Upper lobe of right lung (tissue), 1 donor: ENCODE data around the gene ATP6V1C2. TPM values are rescaled to one million over a fixed set of nuclear protein-coding genes. Genes with fewer than 3 reads are reported as not detected.
"Not testable (repeated sequence)": the region's sequence is repeated elsewhere in the genome, so short reads cannot be mapped to it uniquely, and the experiment has no call there.

ENCODE experiments used
- ATAC-seq: fragments of 200-7000 bp; cut with Tn5 transposase; one replicate; pipeline ENCODE4 v1.9.1; 2020; ENCODE audit warnings: mild to moderate bottlenecking, moderate library complexity
- DNase-seq: peaks from one replicate; pipeline ENCODE4 v3.0.0-alpha.2; 2020
- H3K27ac ChIP-seq: fragments of 200-600 bp; one replicate; pipeline ENCODE4 v1.8.0; 2022
- H3K27me3 ChIP-seq: fragments of 200-600 bp; one replicate; pipeline ENCODE4 v1.8.0; 2022; ENCODE audit warnings: mild to moderate bottlenecking
- H3K36me3 ChIP-seq: fragments of 200-600 bp; one replicate; pipeline ENCODE4 v1.8.0; 2022
- H3K4me1 ChIP-seq: fragments of 200-600 bp; one replicate; pipeline ENCODE4 v1.8.0; 2022
- H3K4me3 ChIP-seq: fragments of 200-600 bp; one replicate; pipeline ENCODE4 v1.8.0; 2022; ENCODE audit warnings: mild to moderate bottlenecking
- H3K9me3 ChIP-seq: fragments of 200-600 bp; one replicate; pipeline ENCODE4 v1.8.0; 2022
- intact Hi-C: fragments of 100-400 bp; cut with DNase I; formaldehyde crosslinking; loops from one replicate; pipeline ENCODE4 v1.11.0; 2022
- total RNA-seq: library from RNA; stranded (reverse); fragmentation: NEBNext Ultra II Directional; extraction: Animal tissue kit (Norgen Biotek cat#: 25700); gene quantifications from one replicate; pipeline ENCODE4 v1.2.1, GENCODE V29; 2021
- TF ChIP-seq, protein P1 (sequence below): fragments of 200-600 bp; IDR thresholded peaks from one replicate; pipeline ENCODE4 v1.8.0; 2022; ENCODE audit warnings: antibody characterized with exemption
- donor health status: DM: no; HTN: yes; CAD: no; lungs with severe emphysema.

The ATP6V1C2 gene
- total RNA-seq, 1 donor from 2014 or later, result not detected

DNA sequence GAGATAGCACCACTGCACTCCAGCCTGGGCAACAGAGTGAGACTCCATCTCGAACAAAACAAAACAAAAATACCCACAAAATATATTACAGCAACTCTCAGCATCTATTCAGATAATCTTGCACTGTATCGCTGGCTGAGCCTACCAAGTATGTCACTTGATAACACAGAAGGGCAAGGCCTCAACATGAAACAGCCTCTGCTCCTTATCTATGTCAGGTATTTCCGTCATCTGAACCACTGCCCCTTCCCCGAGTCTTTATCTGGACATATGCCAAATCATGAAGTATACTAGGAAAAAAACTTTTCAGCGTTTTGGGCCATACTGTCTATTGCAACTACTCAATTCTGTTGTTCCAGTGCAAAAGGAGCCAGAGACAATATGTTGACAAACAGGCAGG is 73.4 kb downstream of the ATP6V1C2 start:
- Histone ChIP-seq H3K4me1 (no peaks in the 10 kb centered on the region), H3K36me3 (peaks cover 90% of the 10 kb centered on the region), H3K4me3 (no peak overlapping the region), H3K9me3 (no peaks in the 10 kb centered on the region), H3K27ac (no peak overlapping the region), H3K27me3 (no peaks in the 10 kb centered on the region)
- intact Hi-C loops, result no loop called here
- ATAC-seq, result no peak
- TF ChIP-seq, protein P1, sequence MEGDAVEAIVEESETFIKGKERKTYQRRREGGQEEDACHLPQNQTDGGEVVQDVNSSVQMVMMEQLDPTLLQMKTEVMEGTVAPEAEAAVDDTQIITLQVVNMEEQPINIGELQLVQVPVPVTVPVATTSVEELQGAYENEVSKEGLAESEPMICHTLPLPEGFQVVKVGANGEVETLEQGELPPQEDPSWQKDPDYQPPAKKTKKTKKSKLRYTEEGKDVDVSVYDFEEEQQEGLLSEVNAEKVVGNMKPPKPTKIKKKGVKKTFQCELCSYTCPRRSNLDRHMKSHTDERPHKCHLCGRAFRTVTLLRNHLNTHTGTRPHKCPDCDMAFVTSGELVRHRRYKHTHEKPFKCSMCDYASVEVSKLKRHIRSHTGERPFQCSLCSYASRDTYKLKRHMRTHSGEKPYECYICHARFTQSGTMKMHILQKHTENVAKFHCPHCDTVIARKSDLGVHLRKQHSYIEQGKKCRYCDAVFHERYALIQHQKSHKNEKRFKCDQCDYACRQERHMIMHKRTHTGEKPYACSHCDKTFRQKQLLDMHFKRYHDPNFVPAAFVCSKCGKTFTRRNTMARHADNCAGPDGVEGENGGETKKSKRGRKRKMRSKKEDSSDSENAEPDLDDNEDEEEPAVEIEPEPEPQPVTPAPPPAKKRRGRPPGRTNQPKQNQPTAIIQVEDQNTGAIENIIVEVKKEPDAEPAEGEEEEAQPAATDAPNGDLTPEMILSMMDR, result no peak
- DNase-seq, result no peak

DNA sequence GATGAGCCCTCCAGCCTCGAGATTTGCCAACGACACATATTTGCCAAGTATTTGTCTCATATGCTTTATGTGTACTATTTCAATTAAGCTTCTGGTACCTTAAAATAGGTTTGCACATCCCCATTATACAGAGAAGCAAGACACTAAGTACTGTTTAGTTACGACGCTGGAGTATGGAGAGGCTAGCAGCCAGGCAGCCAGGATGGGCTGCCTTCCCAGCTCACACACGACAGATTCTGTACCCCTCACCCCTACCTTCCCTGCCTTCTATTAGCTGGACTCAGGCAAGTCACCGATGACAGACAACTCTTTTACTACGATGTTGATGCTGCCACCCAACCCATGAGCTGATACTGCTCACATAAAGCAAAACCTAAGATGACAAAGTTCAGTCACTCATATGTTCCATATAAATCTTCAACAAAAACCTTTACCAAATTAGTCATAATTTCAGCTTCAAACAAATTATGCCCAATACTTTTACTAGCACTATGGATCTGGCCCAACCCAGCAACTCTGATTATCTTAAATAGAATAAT is 74.1 kb downstream of the ATP6V1C2 start:
- Histone ChIP-seq H3K4me1 (no peaks in the 10 kb centered on the region), H3K27me3 (no peaks in the 10 kb centered on the region), H3K9me3 (no peaks in the 10 kb centered on the region), H3K36me3 (peaks cover 90% of the 10 kb centered on the region), H3K27ac (no peak overlapping the region), H3K4me3 (no peak overlapping the region)
- DNase-seq (no peak), ATAC-seq (no peak)
- intact Hi-C loops, result no loop called here
- TF ChIP-seq, protein P1, result no peak

DNA sequence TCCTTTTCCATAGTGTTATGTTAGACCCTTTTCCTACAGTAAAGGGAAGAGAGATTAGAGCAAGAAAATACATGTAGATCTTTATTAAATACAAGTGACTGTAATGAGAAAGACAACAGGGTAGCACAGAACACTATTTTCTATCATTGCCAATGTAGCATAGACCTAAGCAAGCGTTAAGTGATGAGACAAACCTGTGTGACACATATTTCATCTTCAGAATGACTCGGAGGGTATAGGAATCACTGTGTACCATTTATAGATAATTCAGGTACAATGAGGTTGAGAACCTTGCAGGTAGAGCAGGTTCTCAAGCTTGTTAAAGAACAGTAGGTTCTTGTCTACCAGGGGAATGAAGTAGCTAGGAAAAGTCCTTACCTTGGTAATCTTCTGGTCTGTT is 75.3 kb downstream of the ATP6V1C2 start:
- no peak overlapping the region for H3K27ac ChIP-seq
- no peak for DNase-seq
- no peak overlapping the region for H3K4me3 ChIP-seq
- intact Hi-C loops, result no loop called here
- no peaks in the 10 kb centered on the region for H3K4me1 ChIP-seq
- no peak for ATAC-seq
- H3K36me3 ChIP-seq, result peaks cover 90% of the 10 kb centered on the region
- H3K9me3 ChIP-seq, result no peaks in the 10 kb centered on the region
- H3K27me3 ChIP-seq, result no peaks in the 10 kb centered on the region
- TF ChIP-seq, protein P1, result no peak

DNA sequence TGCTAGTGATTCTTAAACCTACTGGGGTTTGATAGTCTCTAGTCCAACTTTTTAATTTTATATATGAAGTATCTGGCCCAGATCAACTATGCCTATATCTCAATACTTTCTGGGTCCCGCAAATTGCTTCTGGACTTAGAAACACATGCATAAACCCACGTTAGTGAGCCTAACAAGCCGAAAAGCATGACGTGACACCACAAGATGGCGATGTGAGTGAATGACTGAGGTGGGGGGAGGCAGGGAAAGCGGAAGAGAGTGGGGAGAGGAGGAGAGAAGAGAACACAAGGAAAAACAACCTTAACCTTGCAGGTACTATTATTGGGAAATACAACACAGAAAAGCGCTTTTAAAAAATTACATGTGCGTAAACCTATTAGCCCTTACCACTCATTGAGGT is 77.4 kb downstream of the ATP6V1C2 start:
- no peak overlapping the region for H3K27ac ChIP-seq
- no peaks in the 10 kb centered on the region for H3K9me3 ChIP-seq
- no peaks in the 10 kb centered on the region for H3K4me1 ChIP-seq
- peaks cover 77% of the 10 kb centered on the region for H3K36me3 ChIP-seq
- TF ChIP-seq, protein P1, result no peak
- DNase-seq (no peak), ATAC-seq (no peak)
- no peaks in the 10 kb centered on the region for H3K27me3 ChIP-seq
- intact Hi-C loops, result no loop called here
- H3K4me3 ChIP-seq, result no peak overlapping the region

DNA sequence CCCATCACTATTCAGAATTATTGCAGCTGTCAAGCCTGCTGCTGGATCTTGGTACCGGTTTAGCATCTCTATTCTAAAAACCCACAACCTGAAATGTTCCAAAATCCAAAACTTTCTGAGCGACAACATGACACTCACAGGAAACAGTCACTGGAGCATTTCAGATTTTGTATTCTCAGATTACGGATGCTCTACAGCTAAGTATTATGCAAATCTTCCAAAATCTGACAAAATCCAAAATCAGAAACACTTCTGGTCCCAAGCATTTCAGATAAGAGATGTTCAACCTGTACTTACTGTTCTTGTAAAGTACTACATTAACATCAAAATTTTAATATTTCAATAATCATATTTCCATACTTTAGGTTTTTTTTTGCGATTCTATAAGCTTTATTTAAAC is 78.7 kb downstream of the ATP6V1C2 start:
- TF ChIP-seq, protein P1, result no peak
- DNase-seq (no peak), ATAC-seq (no peak)
- intact Hi-C loops, result no loop called here
- Histone ChIP-seq H3K27me3 (no peaks in the 10 kb centered on the region), H3K36me3 (peaks cover 66% of the 10 kb centered on the region), H3K27ac (no peak overlapping the region), H3K4me1 (no peaks in the 10 kb centered on the region), H3K4me3 (no peak overlapping the region), H3K9me3 (no peaks in the 10 kb centered on the region)

DNA sequence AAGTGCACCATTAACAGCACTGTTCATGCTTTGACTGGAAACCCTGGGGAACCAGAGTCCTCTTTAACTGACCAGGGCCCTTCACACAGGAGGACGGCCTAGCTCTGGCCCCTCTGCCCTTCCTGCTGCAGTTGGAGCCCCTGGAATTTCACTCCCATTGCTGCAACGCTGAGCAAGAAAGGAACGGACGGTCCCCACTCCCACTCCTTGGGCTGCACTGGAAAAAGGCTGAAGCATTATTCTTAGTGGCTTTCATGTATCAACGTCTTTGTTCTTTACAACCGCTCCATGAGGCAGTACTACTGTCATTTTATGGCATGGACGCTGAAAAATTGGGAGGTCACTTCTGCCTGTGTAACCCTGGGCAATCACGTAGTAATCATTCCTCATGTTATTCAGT is 81.2 kb downstream of the ATP6V1C2 start:
- H3K4me3 ChIP-seq, result no peak overlapping the region
- no peaks in the 10 kb centered on the region for H3K9me3 ChIP-seq
- ATAC-seq (no peak), DNase-seq (no peak)
- H3K27ac ChIP-seq, result no peak overlapping the region
- no peaks in the 10 kb centered on the region for H3K27me3 ChIP-seq
- peaks cover 43% of the 10 kb centered on the region for H3K36me3 ChIP-seq
- TF ChIP-seq, protein P1, result no peak
- H3K4me1 ChIP-seq, result peaks cover 2% of the 10 kb centered on the region
- intact Hi-C loops, result no loop called here

DNA sequence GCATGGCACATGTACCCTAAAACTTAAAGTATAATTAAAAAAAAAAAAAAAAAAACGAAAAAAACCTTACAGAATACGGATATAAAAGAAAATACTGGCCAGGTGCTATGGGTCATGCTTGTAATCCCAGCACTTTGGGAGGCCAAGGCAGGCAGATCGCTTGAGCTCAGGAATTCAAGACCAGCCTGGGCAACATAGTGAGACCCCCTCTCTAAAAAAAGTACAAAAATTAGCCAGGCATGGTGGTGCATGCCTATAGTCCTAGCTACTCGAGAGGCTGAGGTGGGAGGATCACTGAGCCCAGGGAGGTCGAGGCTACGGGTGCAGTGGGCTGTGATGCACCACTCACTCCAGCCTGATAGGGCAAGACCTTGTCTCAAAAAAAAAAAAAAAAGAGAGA is 84.6 kb downstream of the ATP6V1C2 start:
- H3K36me3 ChIP-seq, result peaks cover 15% of the 10 kb centered on the region
- ATAC-seq, H3K4me3 ChIP-seq, H3K9me3 ChIP-seq, DNase-seq, intact Hi-C loops, H3K27ac ChIP-seq, H3K27me3 ChIP-seq: not testable (repeated sequence)
- H3K4me1 ChIP-seq, result peaks cover 26% of the 10 kb centered on the region
